Trophoblast cell (in vitro differentiated cells and primary cell): ENCODE measurements around the gene TBX4.

Experiments used
- DNase-seq, 2 donors: peaks; one replicate each; pipeline ENCODE4 v3.0.0-alpha.2; 2016
- H2AFZ ChIP-seq: 2 replicates; pipeline ENCODE4 v1.6.1; 2013; ENCODE audit warnings: low read length, moderate library complexity, mild to moderate bottlenecking; ENCODE audit not compliant: insufficient read depth, poor library complexity
- H2AK5ac ChIP-seq: 2 replicates; pipeline ENCODE4 v1.6.1; 2013; ENCODE audit warnings: mild to moderate bottlenecking, low read length
- H2BK120ac ChIP-seq: 2 replicates; pipeline ENCODE4 v1.6.1; 2013; ENCODE audit warnings: low read length, mild to moderate bottlenecking, moderate library complexity; ENCODE audit not compliant: insufficient read depth, poor library complexity
- H2BK12ac ChIP-seq: 2 replicates; pipeline ENCODE4 v1.6.1; 2013; ENCODE audit warnings: mild to moderate bottlenecking, low read length, moderate library complexity
- H2BK5ac ChIP-seq: 2 replicates; pipeline ENCODE4 v1.6.1; 2013; ENCODE audit warnings: low read length, low read depth, moderate library complexity, mild to moderate bottlenecking; ENCODE audit not compliant: poor library complexity
- H3K14ac ChIP-seq: 2 replicates; pipeline ENCODE4 v1.6.1; 2013; ENCODE audit warnings: mild to moderate bottlenecking, low read length
- H3K18ac ChIP-seq: 2 replicates; pipeline ENCODE4 v1.6.1; 2013; ENCODE audit warnings: mild to moderate bottlenecking, low read length
- H3K23ac ChIP-seq: 2 replicates; pipeline ENCODE4 v1.6.1; 2013; ENCODE audit warnings: low read length
- H3K27ac ChIP-seq: 2 replicates; pipeline ENCODE4 v1.5.1; 2013; ENCODE audit warnings: low read depth, mild to moderate bottlenecking, inconsistent platforms, low read length, moderate library complexity
- H3K27me3 ChIP-seq: 2 replicates; pipeline ENCODE4 v1.6.1; 2013; ENCODE audit warnings: inconsistent platforms, mild to moderate bottlenecking, low read length, moderate library complexity; ENCODE audit not compliant: insufficient read depth
- H3K36me3 ChIP-seq, 2 experiments: 1 replicate in 1 of 2; 2 replicates in 1 of 2; pipeline ENCODE4 v1.6.1; 2013; ENCODE audit warnings: low read length in 2 of 2, mild to moderate bottlenecking in 2 of 2, moderate library complexity in 1 of 2; ENCODE audit not compliant: insufficient read depth in 2 of 2, control insufficient read depth in 1 of 2
- H3K4ac ChIP-seq: 2 replicates; pipeline ENCODE4 v1.6.1; 2013; ENCODE audit warnings: low read depth, mild to moderate bottlenecking, low read length, moderate library complexity
- H3K4me1 ChIP-seq, 2 experiments: 1 replicate in 1 of 2; 2 replicates in 1 of 2; pipeline ENCODE4 v1.6.1; 2013; ENCODE audit warnings: low read length in 2 of 2, mild to moderate bottlenecking in 2 of 2, moderate library complexity in 1 of 2; ENCODE audit not compliant: insufficient read depth in 2 of 2, control insufficient read depth in 1 of 2
- H3K4me2 ChIP-seq: 2 replicates; pipeline ENCODE4 v1.6.1; 2013; ENCODE audit warnings: inconsistent platforms, mild to moderate bottlenecking, low read length, moderate library complexity
- H3K4me3 ChIP-seq: 2 replicates; pipeline ENCODE4 v1.5.1; 2013; ENCODE audit warnings: mild to moderate bottlenecking, low read depth, low read length, inconsistent platforms
- H3K79me1 ChIP-seq: one replicate; pipeline ENCODE4 v1.6.1; 2013; ENCODE audit warnings: low read length
- H3K79me2 ChIP-seq: 2 replicates; pipeline ENCODE4 v1.6.1; 2013; ENCODE audit warnings: low read length, mild to moderate bottlenecking; ENCODE audit not compliant: control insufficient read depth, insufficient read depth, poor library complexity
- H3K9ac ChIP-seq: 2 replicates; pipeline ENCODE4 v1.6.1; 2013; ENCODE audit warnings: mild to moderate bottlenecking, low read length
- H3K9me3 ChIP-seq: 2 replicates; pipeline ENCODE4 v1.6.1; 2013; ENCODE audit warnings: low read depth, mild to moderate bottlenecking, control low read depth, inconsistent platforms, low read length; ENCODE audit not compliant: insufficient read depth
- H4K12ac ChIP-seq: 2 replicates; pipeline ENCODE4 v1.6.1; 2013; ENCODE audit warnings: low read depth, mild to moderate bottlenecking, low read length, moderate library complexity
- H4K8ac ChIP-seq: 2 replicates; pipeline ENCODE4 v1.6.1; 2013; ENCODE audit warnings: low read depth, mild to moderate bottlenecking, low read length, moderate library complexity
- H4K91ac ChIP-seq: one replicate; pipeline ENCODE4 v1.6.1; 2013; ENCODE audit warnings: low read depth, mild to moderate bottlenecking, low read length, moderate library complexity
- WGBS: extraction: QIAGEN DNeasy Blood & Tissue Kit; methylation state at CpG from one replicate; pipeline ENCODE4 v1.1.7; 2013; ENCODE audit warnings: missing lambda C conversion rate; ENCODE audit not compliant: insufficient read length, insufficient coverage; ENCODE audit errors: extremely low coverage; 5-methylcytosine and 5-hydroxymethylcytosine counted together

The TBX4 gene

DNA sequence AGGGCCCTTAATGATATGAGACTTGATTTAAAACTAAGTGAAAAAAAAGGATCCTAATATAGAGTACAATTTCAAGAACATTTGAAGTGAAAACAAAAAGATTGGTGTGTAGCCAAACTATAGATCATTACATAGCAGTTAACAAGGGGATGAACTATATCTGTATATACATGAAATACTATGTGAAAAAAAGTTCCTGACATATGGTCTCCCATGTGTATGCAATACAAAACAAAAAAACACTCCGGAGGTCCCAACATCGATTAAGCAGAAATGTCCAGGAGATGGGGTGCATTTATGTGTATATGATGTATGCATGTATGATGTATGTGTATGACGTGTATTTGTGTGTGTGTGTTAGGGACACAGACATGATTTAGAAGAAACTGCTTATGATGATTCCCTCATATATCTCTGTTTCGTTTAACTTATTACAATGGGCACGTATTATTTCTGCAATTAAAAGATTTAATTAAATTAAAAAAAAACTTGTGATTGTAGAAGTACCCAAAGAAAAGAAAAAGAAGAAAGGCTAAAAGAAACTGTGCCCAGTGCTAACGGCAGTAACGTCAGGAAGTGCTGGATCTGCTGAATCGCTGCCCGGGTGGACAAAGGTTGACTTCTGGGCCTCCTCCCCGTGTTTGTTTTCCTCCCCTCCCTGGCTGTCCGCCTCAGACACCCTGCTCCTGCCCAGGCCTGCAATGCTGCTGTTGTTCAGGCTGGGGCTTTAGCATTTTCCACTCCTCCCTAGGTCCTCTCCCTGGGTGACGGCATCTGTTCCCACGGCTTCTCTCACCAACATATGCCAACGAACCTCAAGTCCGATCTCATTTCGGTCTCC lies 36.9 kb downstream of the TBX4 start:
- Histone ChIP-seq H4K12ac (no peak overlapping the region), H4K91ac (no peak overlapping the region), H3K79me1 (peaks cover 8% of the 10 kb centered on the region), H3K14ac (no peak overlapping the region), H3K36me3 (no peaks in the 10 kb centered on the region), H2AK5ac (no peak overlapping the region), H2BK5ac (no peak overlapping the region), H3K4me3 (no peak overlapping the region), H4K8ac (no peak overlapping the region), H3K18ac (no peak overlapping the region), H3K9me3 (no peaks in the 10 kb centered on the region), H3K9ac (no peak overlapping the region), H3K23ac (peak overlapping the region; percentile 15), H3K4ac (no peak overlapping the region), H3K4me1 (peaks cover 18 to 26% of the 10 kb centered on the region in 2 experiments), H3K4me2 (no peak overlapping the region), H2BK120ac (no peak overlapping the region), H2BK12ac (no peak overlapping the region), H3K79me2 (no peaks in the 10 kb centered on the region), H2AFZ (no peak overlapping the region), H3K27me3 (no peaks in the 10 kb centered on the region), H3K27ac (no peak overlapping the region)
- no peak for DNase-seq
- 100% methylated on average over 1 of the region's 16 CpGs for WGBS

DNA sequence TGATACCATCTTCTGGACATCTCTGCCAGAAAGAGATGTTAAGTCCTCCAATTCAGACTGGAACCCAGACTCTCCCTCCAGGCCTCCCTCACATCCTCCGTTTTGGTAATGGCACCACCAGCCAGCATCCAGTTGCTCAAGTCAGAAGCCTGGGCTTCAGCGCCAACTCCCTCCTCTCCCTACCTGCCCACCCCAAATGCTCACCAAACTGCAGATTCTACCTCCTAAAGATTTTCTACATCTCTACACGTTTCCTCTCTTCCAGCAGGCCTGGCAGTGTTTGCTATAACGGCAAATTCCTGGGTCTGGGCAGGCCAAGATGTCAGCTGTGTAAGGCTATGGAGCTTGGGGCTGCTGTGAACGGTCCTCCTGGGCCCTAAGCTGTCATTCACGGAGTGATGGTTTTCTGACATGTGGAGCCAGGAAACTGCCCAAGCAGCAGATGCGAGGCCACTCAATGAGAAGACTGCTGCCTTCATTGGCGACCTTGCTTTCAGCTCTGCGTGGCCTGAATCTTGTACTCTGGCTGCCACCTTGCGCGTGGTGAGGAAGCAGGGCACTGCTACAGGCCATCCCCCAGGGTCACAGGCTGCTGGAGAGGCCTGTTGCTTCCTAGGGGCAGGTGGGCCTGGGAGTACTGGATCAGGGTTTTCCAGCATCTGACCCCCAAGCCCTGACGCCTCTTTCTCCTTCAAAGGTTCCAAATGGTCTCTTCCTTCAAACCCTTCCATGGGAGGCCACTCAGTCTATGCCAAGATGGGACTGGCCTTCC lies 37.7 kb downstream of the TBX4 start:
- Histone ChIP-seq H2AK5ac (no peak overlapping the region), H3K4ac (no peak overlapping the region), H4K8ac (no peak overlapping the region), H4K91ac (no peak overlapping the region), H3K36me3 (no peaks in the 10 kb centered on the region), H3K9me3 (no peaks in the 10 kb centered on the region), H2AFZ (no peak overlapping the region), H3K14ac (no peak overlapping the region), H3K18ac (no peak overlapping the region), H3K23ac (no peak overlapping the region), H2BK120ac (no peak overlapping the region), H3K4me3 (no peak overlapping the region), H3K9ac (no peak overlapping the region), H3K79me2 (no peaks in the 10 kb centered on the region), H2BK5ac (no peak overlapping the region), H3K27ac (no peak overlapping the region), H3K79me1 (peaks cover 8% of the 10 kb centered on the region), H4K12ac (no peak overlapping the region), H3K27me3 (no peaks in the 10 kb centered on the region), H3K4me1 (peaks cover 18 to 26% of the 10 kb centered on the region in 2 experiments), H3K4me2 (no peak overlapping the region), H2BK12ac (no peak overlapping the region)
- DNase-seq, result no peak
- no CpG with 5 or more reads among the region's 12 CpGs for WGBS

GRCh38 chr17:61490540-61490975 lies 38.3 kb downstream of the TBX4 start:
- no peak overlapping the region for H3K14ac ChIP-seq
- no peak overlapping the region for H3K23ac ChIP-seq
- no peaks in the 10 kb centered on the region for H3K36me3 ChIP-seq
- H3K4ac ChIP-seq, result no peak overlapping the region
- no peak overlapping the region for H3K4me3 ChIP-seq
- H4K8ac ChIP-seq, result no peak overlapping the region
- WGBS, result no CpG with 5 or more reads among the region's 5 CpGs
- no peak overlapping the region for H4K12ac ChIP-seq
- H2BK12ac ChIP-seq, result no peak overlapping the region
- H3K79me1 ChIP-seq, result peaks cover 8% of the 10 kb centered on the region
- no peak overlapping the region for H2AK5ac ChIP-seq
- H3K9me3 ChIP-seq, result no peaks in the 10 kb centered on the region
- DNase-seq, result peak; percentile 81 to 91
- no peak overlapping the region for H3K4me2 ChIP-seq
- H3K27me3 ChIP-seq, result no peaks in the 10 kb centered on the region
- no peak overlapping the region for H2BK5ac ChIP-seq
- H3K9ac ChIP-seq, result no peak overlapping the region
- no peak overlapping the region for H3K27ac ChIP-seq
- H2AFZ ChIP-seq, result no peak overlapping the region
- no peak overlapping the region for H4K91ac ChIP-seq
- H2BK120ac ChIP-seq, result no peak overlapping the region
- no peaks in the 10 kb centered on the region for H3K79me2 ChIP-seq
- no peak overlapping the region for H3K18ac ChIP-seq
- peaks cover 16 to 25% of the 10 kb centered on the region in 2 experiments for H3K4me1 ChIP-seq

DNA sequence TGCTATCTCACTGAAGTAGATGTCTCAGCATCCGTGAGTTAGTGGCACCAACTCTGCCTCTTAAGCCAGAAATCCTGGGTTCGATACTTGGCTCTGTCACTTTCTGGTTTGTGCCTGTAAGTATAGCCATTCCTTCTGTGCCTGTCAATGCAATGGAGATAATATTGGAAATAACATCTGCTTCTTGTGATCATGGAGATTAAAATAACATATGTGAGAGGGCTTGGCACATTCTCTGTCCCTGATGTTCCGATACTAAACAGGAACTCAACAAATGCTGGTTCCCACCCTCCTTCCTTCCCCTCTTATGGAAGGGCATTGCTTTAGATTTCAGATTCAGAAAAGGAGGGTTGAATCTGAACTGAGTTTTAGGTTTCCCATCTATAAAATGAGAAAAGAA lies 39.8 kb downstream of the TBX4 start:
- H3K4ac ChIP-seq, result no peak overlapping the region
- no peak overlapping the region for H2BK12ac ChIP-seq
- no peak overlapping the region for H3K23ac ChIP-seq
- DNase-seq, result peak in 1 of 2 donors; percentile 21
- H2AK5ac ChIP-seq, result no peak overlapping the region
- H3K27me3 ChIP-seq, result no peaks in the 10 kb centered on the region
- no peaks in the 10 kb centered on the region for H3K9me3 ChIP-seq
- no peak overlapping the region for H3K4me3 ChIP-seq
- no peak overlapping the region for H3K14ac ChIP-seq
- no peak overlapping the region for H3K4me2 ChIP-seq
- no peak overlapping the region for H3K18ac ChIP-seq
- no peaks in the 10 kb centered on the region for H3K79me2 ChIP-seq
- H3K27ac ChIP-seq, result no peak overlapping the region
- peaks cover 6 to 14% of the 10 kb centered on the region in 2 experiments for H3K4me1 ChIP-seq
- H4K8ac ChIP-seq, result no peak overlapping the region
- no peaks in the 10 kb centered on the region for H3K36me3 ChIP-seq
- no CpG with 5 or more reads among the region's 3 CpGs for WGBS
- H2BK120ac ChIP-seq, result no peak overlapping the region
- H4K12ac ChIP-seq, result no peak overlapping the region
- H3K79me1 ChIP-seq, result peaks cover 3% of the 10 kb centered on the region
- H2BK5ac ChIP-seq, result no peak overlapping the region
- no peak overlapping the region for H4K91ac ChIP-seq
- no peak overlapping the region for H3K9ac ChIP-seq
- no peak overlapping the region for H2AFZ ChIP-seq
